ENCODE data around the gene TCP11X2. TPM values are rescaled to one million over a fixed set of nuclear protein-coding genes. Genes with fewer than 3 reads are reported as not detected.
A peak's percentile ranks its signal among the peaks of the same experiment; 100 is the strongest.
"Not testable (repeated sequence)": the region's sequence is repeated elsewhere in the genome, so short reads cannot be mapped to it uniquely, and the experiment has no call there.

The TCP11X2 gene
- total RNA-seq (2014; rRNA removed; shearing (Covaris generic); ENCODE audit: low replicate concordance): not detected in 2 replicates

DNA sequence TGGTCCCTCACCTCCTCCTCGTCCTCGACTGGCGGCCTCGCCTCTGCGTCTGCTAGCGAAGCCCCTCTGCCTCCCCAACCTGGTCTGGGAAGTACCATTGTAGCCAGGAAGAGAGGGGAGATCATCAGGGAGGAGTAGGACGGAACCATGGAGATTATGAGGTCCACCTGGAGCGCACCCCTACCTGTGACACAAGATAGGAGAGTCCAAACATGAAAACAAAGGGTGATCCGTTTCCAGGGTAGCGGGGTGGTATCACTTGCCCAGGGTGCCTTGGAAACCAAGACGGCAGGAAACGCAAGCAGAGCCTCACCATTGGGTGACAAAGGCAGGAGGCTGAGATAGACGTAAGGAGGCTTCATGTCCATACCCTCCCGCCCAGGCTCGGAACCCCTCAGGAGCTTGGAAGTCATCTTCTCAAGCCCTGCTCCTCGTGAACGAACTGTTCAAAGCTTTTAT, at the start of gene TCP11X2:
TCP11X2 (minus strand) TSS at position 51 of the 459 bp plus-strand sequence.
- DNase-seq, H3K36me3 ChIP-seq, H3K27me3 ChIP-seq, H3K9me3 ChIP-seq, H3K4me3 ChIP-seq: not testable (repeated sequence)

DNA sequence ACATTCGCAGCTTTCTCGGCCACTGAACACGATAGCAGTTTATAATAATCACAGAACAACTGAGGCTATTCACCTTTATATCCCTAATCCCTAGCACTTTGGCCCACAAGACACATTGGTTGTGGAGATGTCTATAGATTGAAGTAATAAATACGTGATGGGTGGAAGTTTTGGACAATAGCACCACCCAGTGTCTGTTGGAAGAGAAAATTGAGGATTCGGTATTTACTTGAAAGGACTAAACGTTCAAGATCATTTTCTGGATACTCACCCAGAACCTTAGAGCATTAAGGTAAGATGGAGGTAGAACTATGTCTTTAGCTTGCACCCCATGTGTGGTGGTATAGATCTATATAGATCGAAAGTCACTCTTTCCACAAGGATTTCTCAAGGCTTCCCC, 45.7 kb upstream of the TCP11X2 start:
- Histone ChIP-seq H3K27me3 (no peaks in the 10 kb centered on the region; the same call in 1 of the 2 replicates), H3K36me3 (no peaks in the 10 kb centered on the region), H3K9me3 (no peaks in the 10 kb centered on the region), H3K4me3 (no peak overlapping the region)
- DNase-seq: no peak

DNA sequence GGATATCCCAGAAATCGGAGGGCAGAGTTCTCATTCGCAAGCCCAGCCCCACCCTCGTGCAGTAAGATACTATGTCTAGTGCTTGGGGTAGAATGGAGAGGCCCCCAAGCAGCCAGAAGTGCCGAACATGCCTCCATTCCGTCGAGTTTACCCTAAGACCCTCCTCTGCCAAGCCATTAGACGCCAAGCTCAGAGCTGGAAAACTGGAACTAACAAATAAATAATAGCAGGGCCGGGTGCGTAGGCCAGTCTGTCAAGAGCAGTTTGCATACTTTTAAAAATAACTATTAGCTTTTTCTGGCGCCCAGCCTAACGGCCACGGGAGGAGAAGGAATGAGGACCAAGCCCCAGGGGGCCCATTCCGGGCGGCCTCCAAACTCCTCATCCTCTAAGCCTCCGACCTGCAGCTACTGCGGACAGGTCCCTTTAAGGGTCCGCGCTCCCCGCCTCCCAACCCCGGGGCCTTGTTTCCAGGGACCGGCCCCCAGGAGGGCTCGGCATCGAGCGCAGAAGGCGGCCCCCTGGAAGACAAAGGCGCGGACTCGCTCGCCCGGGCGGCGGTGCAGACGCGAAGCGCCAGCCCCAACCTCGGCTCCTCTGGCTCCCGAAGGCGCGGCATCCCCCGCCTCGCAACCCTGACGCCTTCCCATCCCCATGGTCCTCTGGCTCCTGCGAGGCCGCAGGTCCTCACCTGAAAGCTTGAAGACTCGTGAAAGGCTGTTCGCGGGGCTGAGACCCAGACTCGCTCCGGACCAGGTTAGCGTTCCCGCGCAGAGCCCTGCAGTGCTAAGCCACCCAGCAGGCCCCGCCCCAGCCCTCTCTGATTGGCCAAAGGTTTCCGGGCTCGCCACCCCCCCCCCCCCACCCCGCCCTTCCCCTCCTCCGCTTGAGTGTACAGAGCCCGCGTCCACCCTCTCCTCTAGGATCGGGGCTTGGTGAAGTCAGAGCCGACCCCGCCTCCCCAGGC, 44.6 kb upstream of the TCP11X2 start, which contains the start of gene TMSB15A:
TMSB15A (minus strand) TSS at position 765 of the 967 bp plus-strand sequence.
- DNase-seq: peak; percentile 47
- no peaks in the 10 kb centered on the region for H3K36me3 ChIP-seq
- no peaks in the 10 kb centered on the region; the same call in 1 of the 2 replicates for H3K27me3 ChIP-seq
- no peaks in the 10 kb centered on the region for H3K9me3 ChIP-seq
- 0 out of 2 replicates have a peak within 1 kb of the TSS, but pooled peaks have one; percentile 16 for H3K4me3 ChIP-seq

- Histone ChIP-seq H3K27me3 (no peaks in the 10 kb centered on the region; the same call in 1 of the 2 replicates), H3K4me3 (no peak overlapping the region), H3K36me3 (no peaks in the 10 kb centered on the region), H3K9me3 (no peaks in the 10 kb centered on the region)
- no peak for DNase-seq
Measured at GRCh38 chrX:102514536-102514935, 42.9 kb upstream of the TCP11X2 start.

DNA sequence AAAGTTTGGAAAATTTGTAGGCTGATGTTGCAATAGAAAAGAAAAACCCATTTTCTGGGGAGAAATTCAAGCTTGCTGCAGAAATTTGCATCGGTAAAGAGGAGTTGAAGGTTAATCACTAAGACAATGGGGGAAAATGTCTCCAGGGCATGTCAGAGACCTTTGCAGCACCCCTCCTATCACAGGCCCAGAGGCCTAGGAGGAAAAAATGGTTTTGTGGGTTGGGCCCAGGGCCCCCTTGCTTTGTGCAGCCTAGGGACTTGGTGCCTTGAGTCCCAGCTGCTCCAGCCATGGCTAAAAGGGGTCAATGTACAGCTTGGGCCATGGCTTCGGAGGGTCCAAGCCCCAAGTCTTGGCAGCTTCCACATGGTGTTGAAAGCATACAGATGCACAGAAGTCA, 27.1 kb upstream of the TCP11X2 start:
- Histone ChIP-seq H3K9me3 (no peaks in the 10 kb centered on the region), H3K4me3 (no peak overlapping the region), H3K27me3 (no peaks in the 10 kb centered on the region), H3K36me3 (no peaks in the 10 kb centered on the region)
- DNase-seq: no peak

DNA sequence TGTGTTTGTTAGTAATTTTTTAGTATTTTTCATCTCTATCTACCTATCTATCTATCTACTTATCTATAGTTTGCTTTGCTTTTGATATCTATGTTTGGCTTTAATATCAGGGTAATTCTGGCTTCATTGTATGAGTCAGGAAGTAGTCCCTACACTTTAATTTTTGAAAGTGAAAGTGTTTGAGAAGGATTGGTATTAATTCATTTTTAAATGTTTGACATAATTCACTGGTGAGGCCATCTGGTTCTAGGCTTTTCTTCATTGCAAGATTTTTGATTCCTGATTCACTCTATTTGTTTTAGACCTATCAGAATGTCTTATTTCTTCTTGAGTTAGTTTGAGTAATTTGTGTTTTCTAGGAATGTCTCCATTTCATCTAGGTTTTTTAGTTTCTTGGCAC, 20.2 kb upstream of the TCP11X2 start:
- H3K27me3 ChIP-seq: no peaks in the 10 kb centered on the region
- no peak for DNase-seq
- H3K36me3 ChIP-seq: no peaks in the 10 kb centered on the region
- no peak overlapping the region for H3K4me3 ChIP-seq
- no peaks in the 10 kb centered on the region for H3K9me3 ChIP-seq

- H3K4me3 ChIP-seq, DNase-seq, H3K27me3 ChIP-seq, H3K9me3 ChIP-seq, H3K36me3 ChIP-seq: not testable (repeated sequence)
Measured at GRCh38 chrX:102478765-102479164, 7.2 kb upstream of the TCP11X2 start.

DNA sequence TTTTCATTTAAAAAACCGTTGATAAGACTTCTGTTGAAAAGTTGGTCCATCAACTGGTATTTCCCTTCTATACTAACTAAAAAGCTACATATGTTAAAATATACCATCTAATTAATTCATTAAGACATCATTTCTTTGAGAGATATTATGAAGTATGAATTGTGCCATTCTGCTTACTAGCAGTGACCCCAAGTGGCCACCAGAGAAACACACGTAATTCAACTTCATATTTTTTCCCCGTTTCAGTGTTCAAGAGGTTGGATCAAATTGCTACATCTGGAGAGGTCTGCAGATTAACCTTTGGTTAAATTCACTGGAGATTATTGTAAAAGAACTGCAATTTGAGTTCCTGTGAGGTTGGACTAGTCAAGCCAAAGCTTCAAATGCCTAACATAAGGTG, 1.4 kb downstream of the TCP11X2 start:
- H3K4me3 ChIP-seq, H3K9me3 ChIP-seq, DNase-seq, H3K27me3 ChIP-seq, H3K36me3 ChIP-seq: not testable (repeated sequence)

DNA sequence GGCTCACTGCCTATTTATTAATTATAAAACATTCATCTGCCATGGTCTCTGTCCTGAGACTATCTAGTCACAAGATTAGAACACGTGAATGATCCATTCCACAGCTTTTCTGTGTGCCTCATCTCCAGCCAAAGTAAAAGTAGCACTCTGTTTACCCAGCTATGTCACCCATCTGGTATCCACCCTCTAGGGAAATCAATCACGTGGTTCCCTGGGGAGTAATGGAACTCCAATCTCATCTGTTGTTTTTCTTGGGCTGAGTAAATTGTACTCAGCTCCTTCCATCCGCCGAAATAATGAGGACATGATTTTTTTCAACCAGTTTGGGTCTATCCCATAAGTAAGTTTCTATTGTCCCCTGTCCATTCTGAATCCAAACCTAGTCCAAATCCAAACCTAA, 13.0 kb downstream of the TCP11X2 start:
- H3K27me3 ChIP-seq, H3K36me3 ChIP-seq, DNase-seq, H3K4me3 ChIP-seq, H3K9me3 ChIP-seq: not testable (repeated sequence)

DNA sequence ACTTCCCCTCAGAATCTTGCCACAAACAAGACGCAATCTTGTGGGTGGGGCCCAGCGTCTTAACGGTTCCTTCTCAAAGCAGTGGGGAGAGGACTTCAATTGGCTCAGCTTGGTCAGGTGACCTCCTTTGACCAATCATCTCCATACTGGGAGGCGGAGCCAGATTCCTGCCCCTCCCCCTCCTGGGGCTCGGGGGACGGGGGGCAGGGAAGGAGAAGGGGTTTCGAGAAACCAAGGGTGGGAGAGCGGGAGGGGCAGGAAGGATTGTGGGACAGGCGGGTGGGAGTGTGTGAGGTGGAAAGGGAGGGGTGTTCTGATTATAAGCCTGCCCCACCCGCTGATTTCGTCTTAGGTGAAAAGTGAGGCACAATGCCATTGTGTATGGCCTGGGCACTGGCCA, 31.7 kb downstream of the TCP11X2 start, which contains the start of gene NXF2B:
NXF2B (minus strand) TSS at position 101 of the 400 bp plus-strand sequence. CDS start 59,972 bp downstream, outside the sequence.
- H3K4me3 ChIP-seq, DNase-seq, H3K9me3 ChIP-seq, H3K27me3 ChIP-seq, H3K36me3 ChIP-seq: not testable (repeated sequence)

- not testable (repeated sequence) for H3K27me3 ChIP-seq, DNase-seq, H3K9me3 ChIP-seq
Measured at GRCh38 chrX:102414493-102414892, 57.1 kb downstream of the TCP11X2 start.

More at GRCh38 chrX:102414493-102414892, 57.1 kb downstream of the TCP11X2 start:
- not testable (repeated sequence) for H3K36me3 ChIP-seq, H3K4me3 ChIP-seq

Other genes starting within 250 kb of the TCP11X2 start
- not detected in 2 replicates for gene NXF2, start 224.6 kb downstream of the TCP11X2 start, total RNA-seq (2014; rRNA removed; shearing (Covaris generic); ENCODE audit: low replicate concordance)
- gene NXF2B, start 31.8 kb downstream of the TCP11X2 start, total RNA-seq (2014; rRNA removed; shearing (Covaris generic); ENCODE audit: low replicate concordance): not detected in 2 replicates
- not detected in 2 replicates for gene TMSB15A, start 44.9 kb upstream of the TCP11X2 start, total RNA-seq (2014; rRNA removed; shearing (Covaris generic); ENCODE audit: low replicate concordance)
- 2.9 and 6.6 TPM in 2 replicates for gene ARMCX5, start 127.7 kb upstream of the TCP11X2 start, total RNA-seq (2014; rRNA removed; shearing (Covaris generic); ENCODE audit: low replicate concordance)
- 0.10 TPM in 1 of 2 replicates, not detected in the other for gene GPRASP1, start 179.7 kb upstream of the TCP11X2 start, total RNA-seq (2014; rRNA removed; shearing (Covaris generic); ENCODE audit: low replicate concordance)
- gene GPRASP2, start 240.6 kb upstream of the TCP11X2 start, total RNA-seq (2014; rRNA removed; shearing (Covaris generic); ENCODE audit: low replicate concordance): 4.3 and 11.3 TPM in 2 replicates
- 0.95 and 1.9 TPM in 2 replicates for gene GPRASP3, start 248.9 kb upstream of the TCP11X2 start, total RNA-seq (2014; rRNA removed; shearing (Covaris generic); ENCODE audit: low replicate concordance)